Fibroblast of lung (primary cell): ENCODE measurements around the gene HHEX. TPM values are rescaled to one million over a fixed set of nuclear protein-coding genes. Genes with fewer than 3 reads are reported as not detected.

ENCODE experiments used
- DNase-seq, 2 donors: peaks; one replicate each; pipeline versions ENCODE4 v3.0.0 to v3.0.0-alpha.2; 2010; ENCODE audit warnings: low read depth in 2 of 2
- H2AFZ ChIP-seq: 2 replicates; pipeline ENCODE4 v1.5.1; 2012; ENCODE audit warnings: low read length, control low read depth, inconsistent platforms
- H3K27ac ChIP-seq: 2 replicates; pipeline ENCODE4 v1.5.1; 2011; ENCODE audit warnings: low read length, control low read depth; ENCODE audit not compliant: insufficient read depth
- H3K27me3 ChIP-seq: 2 replicates; pipeline ENCODE4 v1.5.1; 2011; ENCODE audit warnings: mild to moderate bottlenecking, low read length; ENCODE audit not compliant: control insufficient read depth, insufficient read depth
- H3K36me3 ChIP-seq: 2 replicates; pipeline ENCODE4 v1.5.1; 2011; ENCODE audit warnings: low read length; ENCODE audit not compliant: control insufficient read depth, insufficient read depth
- H3K4me1 ChIP-seq: 2 replicates; pipeline ENCODE4 v1.5.1; 2011; ENCODE audit warnings: low read length; ENCODE audit not compliant: control insufficient read depth, insufficient read depth; ENCODE audit errors: extremely low read depth
- H3K4me2 ChIP-seq: 2 replicates; pipeline ENCODE4 v1.5.1; 2011; ENCODE audit warnings: low read length, control low read depth; ENCODE audit not compliant: insufficient read depth; ENCODE audit errors: extremely low read depth
- H3K4me3 ChIP-seq, 4 experiments: fragments of 200-600 bp in 1 of 4; sonication (generic) in 1 of 4; replicated peaks in 1 of 4; 2 replicates each; pipeline ENCODE4 v1.5.1; 2011 to 2016; ENCODE audit warnings: low read length in 4 of 4, low read depth in 3 of 4, mild to moderate bottlenecking in 3 of 4, control low read depth in 2 of 4, inconsistent platforms in 1 of 4, mixed read lengths in 1 of 4; ENCODE audit not compliant: insufficient read depth in 1 of 4; ENCODE audit errors: control extremely low read depth in 1 of 4
- H3K79me2 ChIP-seq: 2 replicates; pipeline ENCODE4 v1.5.1; 2012; ENCODE audit warnings: mild to moderate bottlenecking, low read length, inconsistent platforms; ENCODE audit not compliant: control insufficient read depth, insufficient read depth
- H3K9ac ChIP-seq: 2 replicates; pipeline ENCODE4 v1.5.1; 2011; ENCODE audit warnings: mild to moderate bottlenecking, low read length, control low read depth; ENCODE audit not compliant: insufficient read depth
- H3K9me3 ChIP-seq: 2 replicates; pipeline ENCODE4 v1.5.1; 2012; ENCODE audit warnings: low read depth, low read length; ENCODE audit not compliant: control insufficient read depth, insufficient read depth
- H4K20me1 ChIP-seq: 2 replicates; pipeline ENCODE4 v1.5.1; 2011; ENCODE audit warnings: low read length; ENCODE audit not compliant: control insufficient read depth, insufficient read depth; ENCODE audit errors: extremely low read depth
- CTCF ChIP-seq, 2 donors: IDR thresholded peaks in 1 of 2; conservative IDR thresholded peaks in 1 of 2; 1 replicate in 1 of 2; 2 replicates in 1 of 2; pipeline ENCODE4 v1.5.1; 2011 to 2012; ENCODE audit warnings: low read length in 2 of 2, control low read depth in 1 of 2, inconsistent platforms in 1 of 2, low read depth in 1 of 2, mild to moderate bottlenecking in 1 of 2
- EZH2 ChIP-seq: IDR thresholded peaks from 2 replicates; pipeline ENCODE4 v1.5.1; 2012; ENCODE audit warnings: low read length, control low read depth, mild to moderate bottlenecking; ENCODE audit errors: missing control alignments
- polyA minus RNA-seq: library from RNA; depleted of rRNA, polyadenylated mRNA; stranded (reverse); fragments of >200 nt; gene quantifications from 2 replicates; pipeline ENCODE4 v1.2.3, GENCODE V29; 2011; ENCODE audit warnings: low replicate concordance
- polyA plus RNA-seq, 2 donors: library from polyadenylated mRNA; depleted of rRNA in 1 of 2; stranded (reverse) in 1 of 2; unstranded in 1 of 2; fragments of >200 nt; gene quantifications; 2 replicates each; pipeline ENCODE4 v1.2.1, GENCODE V29; 2011 to 2012; ENCODE audit warnings: missing spikeins in 1 of 2
- total RNA-seq: library from RNA; depleted of rRNA; stranded (reverse); fragments of >200 nt; gene quantifications from 2 replicates; pipeline ENCODE4 v1.2.1, GENCODE V29; 2014

HHEX gene
- total RNA-seq: 3.1 and 3.5 TPM in 2 replicates
- polyA plus RNA-seq: 2.9 and 13.2 TPM in 2 replicates
- 2.9 and 14.3 TPM in 2 replicates for polyA plus RNA-seq (2012)
- 4.2 and 4.4 TPM in 2 replicates for polyA minus RNA-seq

DNA sequence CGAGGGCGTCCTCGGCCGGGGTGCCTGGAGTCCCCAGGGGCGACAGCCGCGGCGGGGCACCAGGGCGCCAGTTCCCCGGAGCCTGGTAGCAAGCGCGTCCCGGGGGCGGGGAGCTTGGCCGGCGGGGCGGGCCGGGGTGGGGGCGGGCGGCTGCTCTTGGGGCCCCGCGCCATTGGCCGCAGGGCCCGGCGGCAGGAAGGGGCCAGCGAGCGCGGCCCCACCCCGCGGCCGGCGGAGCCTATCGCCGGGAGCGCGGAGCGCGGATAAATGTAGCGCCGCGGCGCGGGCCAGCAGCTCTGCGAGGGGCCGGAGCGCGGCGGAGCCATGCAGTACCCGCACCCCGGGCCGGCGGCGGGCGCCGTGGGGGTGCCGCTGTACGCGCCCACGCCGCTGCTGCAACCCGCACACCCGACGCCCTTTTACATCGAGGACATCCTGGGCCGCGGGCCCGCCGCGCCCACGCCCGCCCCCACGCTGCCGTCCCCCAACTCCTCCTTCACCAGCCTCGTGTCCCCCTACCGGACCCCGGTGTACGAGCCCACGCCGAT lies at the start of gene HHEX:
Gene HHEX (plus strand): TSS at position 293 of the 548 bp plus-strand sequence. CDS start 32 bp downstream, at position 325.
- Histone ChIP-seq H3K4me3 (peak within 1 kb of the TSS; percentile 52 to 75 (median 70)), H4K20me1 (no peaks in the 10 kb centered on the region), H3K79me2 (peaks cover 5% of the 10 kb centered on the region), H3K4me2 (peak within 1 kb of the TSS; percentile 39), H3K27me3 (no peaks in the 10 kb centered on the region), H3K9ac (peak within 1 kb of the TSS; percentile 68), H3K27ac (peak within 1 kb of the TSS; percentile 65), H3K4me1 (no peaks in the 10 kb centered on the region), H2AFZ (peak within 1 kb of the TSS; percentile 71), H3K36me3 (no peaks in the 10 kb centered on the region), H3K9me3 (no peaks in the 10 kb centered on the region)
- no peak for TF ChIP-seq CTCF (conservative IDR thresholded peaks at IDR 0.05 in 1 of 2, IDR thresholded peaks at IDR 0.05 in 1 of 2; ENCODE audit: low read depth in 1 of 2, low read length in 2 of 2)
- no peak for TF ChIP-seq EZH2
- DNase-seq: peak; percentile 73 to 76

- Histone ChIP-seq H3K79me2 (no peaks in the 10 kb centered on the region), H3K36me3 (peaks cover 2% of the 10 kb centered on the region), H3K4me1 (no peaks in the 10 kb centered on the region), H3K27ac (no peak overlapping the region), H3K9me3 (no peaks in the 10 kb centered on the region), H2AFZ (no peak overlapping the region), H3K9ac (no peak overlapping the region), H3K27me3 (no peaks in the 10 kb centered on the region), H4K20me1 (no peaks in the 10 kb centered on the region), H3K4me3 (no peak overlapping the region), H3K4me2 (no peak overlapping the region)
- TF ChIP-seq CTCF (conservative IDR thresholded peaks at IDR 0.05 in 1 of 2, IDR thresholded peaks at IDR 0.05 in 1 of 2; ENCODE audit: low read depth in 1 of 2, low read length in 2 of 2) (peak in 1 of 2 donors; percentile 18), EZH2 (no peak)
- peak; percentile 65 to 75 for DNase-seq
Observed at GRCh38 chr10:92640107-92640506, 49.6 kb upstream of the HHEX start.

DNA sequence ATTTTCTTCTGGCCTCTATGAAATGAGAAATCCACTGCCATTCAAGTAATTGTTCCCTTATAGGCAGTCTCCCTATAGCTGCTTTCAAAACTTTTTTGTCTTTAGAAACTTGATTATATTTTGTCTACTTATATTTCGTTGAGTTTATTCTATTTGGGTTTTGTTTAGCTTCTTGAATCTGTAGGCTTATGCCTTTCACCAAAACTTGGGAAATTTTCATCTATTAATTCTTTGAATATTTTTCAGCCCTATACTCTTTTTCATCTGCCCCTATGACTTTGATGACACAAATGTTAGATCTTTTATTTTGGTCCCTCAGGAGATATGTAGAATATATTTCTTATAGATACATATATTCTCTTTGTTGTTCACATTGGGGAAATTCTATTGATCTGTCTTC lies 48.3 kb upstream of the HHEX start:
- TF ChIP-seq EZH2 (no peak), CTCF (conservative IDR thresholded peaks at IDR 0.05 in 1 of 2, IDR thresholded peaks at IDR 0.05 in 1 of 2; ENCODE audit: low read depth in 1 of 2, low read length in 2 of 2) (no peak)
- peaks cover 2% of the 10 kb centered on the region for H3K36me3 ChIP-seq
- H3K4me3 ChIP-seq: no peak overlapping the region
- H3K9ac ChIP-seq: no peak overlapping the region
- H2AFZ ChIP-seq: no peak overlapping the region
- DNase-seq: no peak
- no peaks in the 10 kb centered on the region for H3K9me3 ChIP-seq
- H3K4me2 ChIP-seq: no peak overlapping the region
- no peak overlapping the region for H3K27ac ChIP-seq
- H3K4me1 ChIP-seq: no peaks in the 10 kb centered on the region
- no peaks in the 10 kb centered on the region for H3K79me2 ChIP-seq
- no peaks in the 10 kb centered on the region for H4K20me1 ChIP-seq
- H3K27me3 ChIP-seq: no peaks in the 10 kb centered on the region
